Subcutaneous adipose tissue (tissue), 4 donors: ENCODE measurements around the gene KRTAP10-7. TPM values are rescaled to one million over a fixed set of nuclear protein-coding genes. Genes with fewer than 3 reads are reported as not detected.

Source experiments
- CTCF ChIP-seq: fragments of 450-650 bp; IDR thresholded peaks from one replicate; pipeline ENCODE4 v1.5.1; 2016; ENCODE audit warnings: low read depth, mild to moderate bottlenecking, control low read depth, antibody characterized with exemption, moderate library complexity
- total RNA-seq, 4 donors: library from RNA; depleted of rRNA; stranded (reverse); fragments of >200 nt; gene quantifications; one replicate each; pipeline ENCODE4 v1.1.0, GENCODE V29; 2016

Gene KRTAP10-7
- total RNA-seq, 4 donors from 2014 or later, result not detected

GRCh38 chr21:44614161-44614631 is 13.8 kb downstream of the KRTAP10-7 start:
- no peak for TF ChIP-seq CTCF

GRCh38 chr21:44614961-44615391 is 14.6 kb downstream of the KRTAP10-7 start:
- TF ChIP-seq CTCF, result no peak

GRCh38 chr21:44615466-44615865 is 15.1 kb downstream of the KRTAP10-7 start:
- TF ChIP-seq CTCF, result no peak

- no peak for TF ChIP-seq CTCF
Observed at GRCh38 chr21:44615911-44616590, 15.7 kb downstream of the KRTAP10-7 start.

- TF ChIP-seq CTCF, result no peak
Observed at GRCh38 chr21:44616591-44616926, 16.2 kb downstream of the KRTAP10-7 start.

- no peak for TF ChIP-seq CTCF
Observed at GRCh38 chr21:44617071-44617501, 16.7 kb downstream of the KRTAP10-7 start.

- TF ChIP-seq CTCF, result no peak
Observed at GRCh38 chr21:44618504-44618903, 18.1 kb downstream of the KRTAP10-7 start.
